GM12878 (cell line): Measurements from ENCODE around the gene MYG1. TPM values are rescaled to one million over a fixed set of nuclear protein-coding genes. Genes with fewer than 3 reads are reported as not detected.

ENCODE experiments used
- ATAC-seq: fragments of 200-7000 bp; cut with Tn5 transposase; 3 replicates; pipeline ENCODE4 v1.9.1; 2020; ENCODE audit warnings: mild to moderate bottlenecking, moderate library complexity
- BruUV-seq: library from RNA; stranded (reverse); fragments of 400-500 nt; replicated peaks from 2 replicates; lab custom pipeline; 2021; lab: Mats Ljungman, UMichigan
- CTCF ChIA-PET: fragments of 300-600 bp; sonication (Branson Sonifier 250); formaldehyde crosslinking; extraction: SDS; loops from one replicate; lab custom pipeline; 2021; ENCODE audit warnings: inconsistent platforms; lab: Yijun Ruan, JAX
- POLR2A ChIA-PET: fragments of 350-600 bp; formaldehyde crosslinking; extraction: SDS; loops from one replicate; lab custom pipeline; 2021; ENCODE audit warnings: inconsistent platforms; lab: Charles Lee
- RAD21 ChIA-PET: fragments of 300-600 bp; sonication (Branson Sonifier 250); formaldehyde crosslinking; loops from one replicate; lab custom pipeline; 2023; ENCODE audit warnings: antibody characterized with exemption; ENCODE audit not compliant: unreplicated experiment; lab: Charles Lee
- SMC1A ChIA-PET: fragments of 300-600 bp; sonication (Branson Sonifier 250); formaldehyde crosslinking; loops from one replicate; lab custom pipeline; 2023; ENCODE audit not compliant: unreplicated experiment, uncharacterized antibody; lab: Charles Lee
- DNase-seq: peaks from one replicate; pipeline ENCODE4 v3.0.0-alpha.2; 2011; ENCODE audit warnings: low read depth, low spot score
- FAIRE-seq: peaks from 3 replicates; lab custom pipeline; 2011; peaks lifted over from hg19 to GRCh38; lab: Jason Lieb, UNC
- H2AFZ ChIP-seq: 2 replicates; pipeline ENCODE4 v1.6.0; 2011; ENCODE audit warnings: low read depth, low read length, control low read depth; ENCODE audit not compliant: control insufficient read depth
- H3K27ac ChIP-seq: 2 replicates; pipeline ENCODE4 v1.5.1; 2011; ENCODE audit warnings: control low read depth; ENCODE audit not compliant: control insufficient read depth, insufficient read depth
- H3K27me3 ChIP-seq, 2 experiments: replicated peaks in 1 of 2; 2 replicates each; pipeline versions ENCODE4 v1.6.0 to v1.6.1; 2011; ENCODE audit warnings: low read length in 1 of 2; ENCODE audit not compliant: control insufficient read depth in 2 of 2, insufficient read depth in 2 of 2
- H3K36me3 ChIP-seq, 2 experiments: 2 replicates each; pipeline ENCODE4 v1.5.1; 2011; ENCODE audit warnings: low read length in 1 of 2; ENCODE audit not compliant: control insufficient read depth in 2 of 2, insufficient read depth in 2 of 2
- H3K4me1 ChIP-seq: 2 replicates; pipeline ENCODE4 v1.6.1; 2011; ENCODE audit warnings: mild to moderate bottlenecking, low read length, moderate library complexity, mixed read lengths; ENCODE audit not compliant: control insufficient read depth, insufficient read depth
- H3K4me2 ChIP-seq: 2 replicates; pipeline ENCODE4 v1.6.0; 2011; ENCODE audit warnings: control low read depth; ENCODE audit not compliant: control insufficient read depth, insufficient read depth
- H3K4me3 ChIP-seq: fragments of 200-600 bp; sonication (generic); 2 replicates; pipeline ENCODE4 v1.5.1; 2016
- H3K79me2 ChIP-seq: 2 replicates; pipeline ENCODE4 v1.6.0; 2011; ENCODE audit warnings: low read length; ENCODE audit not compliant: control insufficient read depth, insufficient read depth
- H3K9ac ChIP-seq: 2 replicates; pipeline ENCODE4 v1.8.0; 2011; ENCODE audit warnings: low read length, control low read depth, mixed read lengths; ENCODE audit not compliant: control insufficient read depth, insufficient read depth
- H3K9me3 ChIP-seq: replicated peaks from 3 replicates; pipeline ENCODE4 v1.5.1; 2011; ENCODE audit warnings: mild to moderate bottlenecking, low read length; ENCODE audit not compliant: control insufficient read depth, insufficient read depth
- H4K20me1 ChIP-seq: 2 replicates; pipeline ENCODE4 v1.6.0; 2011; ENCODE audit not compliant: control insufficient read depth, insufficient read depth
- BMI1 ChIP-seq: fragments of 450-650 bp; IDR thresholded peaks from 2 replicates; pipeline ENCODE4 v1.6.1; 2016; ENCODE audit warnings: mild to moderate bottlenecking, moderate library complexity, borderline replicate concordance
- MTA2 ChIP-seq: fragments of 450-650 bp; IDR thresholded peaks from 2 replicates; pipeline ENCODE4 v1.6.1; 2016; ENCODE audit warnings: low read depth, mild to moderate bottlenecking, moderate library complexity
- MTA3 ChIP-seq: IDR thresholded peaks from 2 replicates; pipeline ENCODE4 v1.6.1; 2012; ENCODE audit warnings: low read length, inconsistent platforms, borderline replicate concordance
- NBN ChIP-seq: fragments of 450-650 bp; IDR thresholded peaks from 2 replicates; pipeline ENCODE4 v1.6.1; 2016
- NFYB ChIP-seq: IDR thresholded peaks from 2 replicates; pipeline ENCODE4 v1.6.1; 2011; ENCODE audit warnings: low read depth, mild to moderate bottlenecking, low read length, improper control_type of control experiment, moderate library complexity; ENCODE audit not compliant: insufficient read depth
- PAX8 ChIP-seq: fragments of 450-650 bp; IDR thresholded peaks from 2 replicates; pipeline ENCODE4 v1.6.1; 2017; ENCODE audit warnings: mild to moderate bottlenecking, moderate library complexity
- RBBP5 ChIP-seq: fragments of 200-600 bp; sonication (generic); conservative IDR thresholded peaks from 2 replicates; pipeline ENCODE4 v1.6.1; 2016
- WGBS: methylation state at CpG from one replicate; pipeline ENCODE4 v1.1.6; 2016; ENCODE audit warnings: low lambda C conversion rate; ENCODE audit not compliant: insufficient replicate concordance, insufficient coverage; ENCODE audit errors: missing lambda C conversion rate; 5-methylcytosine and 5-hydroxymethylcytosine counted together
- in situ Hi-C: fragments of 300-500 bp; cut with MboI; formaldehyde crosslinking; loops from 9 replicates; pipeline ENCODE4 v1.14.3; 2018; ENCODE audit warnings: mixed read lengths
- intact Hi-C: fragments of 100-400 bp; cut with micrococcal nuclease; formaldehyde crosslinking; loops from one replicate; pipeline ENCODE4 v1.14.2; 2022; ENCODE audit not compliant: unreplicated experiment
- polyA plus RNA-seq, 11 experiments: library from polyadenylated mRNA; depleted of rRNA in 4 of 11; unstranded in 6 of 11; stranded (reverse) in 5 of 11; fragments of >200 nt; fragmentation: Nextera tagmentation in 4 of 11; fragmentation: Illumina TruSeq in 1 of 11; extraction: Ambion mirVana in 4 of 11; extraction: Trizol in 1 of 11; gene quantifications; 1 replicate in 1 of 11; 2 replicates in 10 of 11; pipeline versions ENCODE4 v1.2.1 to v1.2.3, GENCODE V29; 2011 to 2016; ENCODE audit warnings: inconsistent platforms in 2 of 11, missing spikeins in 2 of 11, low read depth in 1 of 11
- total RNA-seq, 4 experiments: library from RNA; depleted of rRNA in 3 of 4; stranded (reverse); fragments of >200 nt in 3 of 4; fragmentation: Illumina TruSeq in 1 of 4; extraction: Trizol in 1 of 4; gene quantifications; 2 replicates each; pipeline versions ENCODE4 v1.2.1 to v1.2.3, GENCODE V29; 2013 to 2021
- TF ChIP-seq, protein P1 (sequence below): fragments of 450-650 bp; IDR thresholded peaks from 2 replicates; pipeline ENCODE4 v1.6.1; 2017; ENCODE audit warnings: antibody characterized with exemption, mild to moderate bottlenecking, moderate library complexity
- TF ChIP-seq, protein P2 (sequence below): fragments of 450-650 bp; formaldehyde crosslinking; IDR thresholded peaks from 2 replicates; pipeline ENCODE4 v1.4.0; 2022; ENCODE audit warnings: mild to moderate bottlenecking, moderate library complexity
- TF ChIP-seq, protein P3 (sequence below): fragments of 450-650 bp; IDR thresholded peaks from 2 replicates; pipeline ENCODE4 v1.6.1; 2017; ENCODE audit warnings: mild to moderate bottlenecking, moderate library complexity
- TF ChIP-seq, protein P4 (sequence below): IDR thresholded peaks from 2 replicates; pipeline ENCODE4 v1.6.1; 2011; ENCODE audit warnings: low read depth, low read length, improper control_type of control experiment, borderline replicate concordance

The MYG1 gene
- total and polyA plus RNA-seq, 10 of the 15 experiments (the other 5 are each of a cell fraction or from before 2014, with no cell fraction given), result 20.7 to 81.0 (median 49.4) TPM

DNA sequence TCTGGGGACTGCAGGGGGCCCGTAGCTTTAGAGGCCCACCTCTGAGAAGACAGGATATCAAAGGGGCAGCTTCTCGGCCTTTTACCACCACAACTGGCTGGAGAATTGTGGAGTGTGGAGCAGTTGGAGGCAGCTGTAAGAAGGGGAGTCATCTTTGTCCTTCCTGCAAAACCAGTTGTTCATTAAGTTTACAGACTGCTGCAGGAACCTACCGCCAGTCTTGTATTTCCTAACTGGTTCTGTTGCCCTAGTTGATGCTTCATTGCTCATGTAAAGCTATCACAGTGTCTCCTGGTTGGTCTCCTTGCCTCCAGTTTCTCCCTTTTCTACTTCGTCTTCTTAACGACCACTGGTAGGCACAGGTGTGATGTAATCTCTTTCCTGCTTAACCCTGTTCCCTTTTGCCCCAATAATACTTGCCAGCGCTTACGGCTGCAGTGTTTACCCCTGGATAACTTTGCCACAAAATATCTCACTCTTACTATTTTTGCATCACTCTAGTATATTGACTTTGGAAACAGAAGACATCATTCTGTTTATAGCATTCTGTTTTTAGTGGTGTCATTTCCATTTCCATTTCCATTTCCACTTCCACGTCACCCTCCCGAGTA, 19.5 kb upstream of the MYG1 start:
- ChIA-PET CTCF (interaction anchor here (1.3 to 3.5 kb wide), 5 partner anchors 10 to 120 kb away, joined by 4 to 17 read pairs (median 9); no protein-coding TSS in a partner anchor), POLR2A (interaction anchor here (1.3 kb wide), 1 partner anchor 26 kb away, joined by 3 read pairs; no protein-coding TSS in a partner anchor), RAD21 (no interaction called here), SMC1A (interaction anchor here (1.1 to 2.2 kb wide), 2 partner anchors 12 to 98 kb away, joined by 5 to 6 read pairs; partner anchors contain the start of gene ESPL1)
- intact Hi-C loops (no loop called here), in situ Hi-C loops (no loop called here)
- no peak overlapping the region for H3K4me3 ChIP-seq
- no peaks in the 10 kb centered on the region for H3K4me1 ChIP-seq
- FAIRE-seq (no peak), ATAC-seq (no peak), DNase-seq (no peak)
- no peak overlapping the region for H3K27ac ChIP-seq
- peaks cover 29 to 32% of the 10 kb centered on the region in 2 experiments for H3K36me3 ChIP-seq
- H3K4me2 ChIP-seq, result no peak overlapping the region
- no TSS peak for BruUV-seq
- no peaks in the 10 kb centered on the region for H4K20me1 ChIP-seq
- H3K79me2 ChIP-seq, result no peaks in the 10 kb centered on the region
- H3K27me3 ChIP-seq, result no peaks in the 10 kb centered on the region
- no peaks in the 10 kb centered on the region for H3K9me3 ChIP-seq
- 89% methylated on average over 9 of the region's 9 CpGs for WGBS
- H2AFZ ChIP-seq, result no peak overlapping the region
- no peak overlapping the region for H3K9ac ChIP-seq
- TF ChIP-seq, protein P1, sequence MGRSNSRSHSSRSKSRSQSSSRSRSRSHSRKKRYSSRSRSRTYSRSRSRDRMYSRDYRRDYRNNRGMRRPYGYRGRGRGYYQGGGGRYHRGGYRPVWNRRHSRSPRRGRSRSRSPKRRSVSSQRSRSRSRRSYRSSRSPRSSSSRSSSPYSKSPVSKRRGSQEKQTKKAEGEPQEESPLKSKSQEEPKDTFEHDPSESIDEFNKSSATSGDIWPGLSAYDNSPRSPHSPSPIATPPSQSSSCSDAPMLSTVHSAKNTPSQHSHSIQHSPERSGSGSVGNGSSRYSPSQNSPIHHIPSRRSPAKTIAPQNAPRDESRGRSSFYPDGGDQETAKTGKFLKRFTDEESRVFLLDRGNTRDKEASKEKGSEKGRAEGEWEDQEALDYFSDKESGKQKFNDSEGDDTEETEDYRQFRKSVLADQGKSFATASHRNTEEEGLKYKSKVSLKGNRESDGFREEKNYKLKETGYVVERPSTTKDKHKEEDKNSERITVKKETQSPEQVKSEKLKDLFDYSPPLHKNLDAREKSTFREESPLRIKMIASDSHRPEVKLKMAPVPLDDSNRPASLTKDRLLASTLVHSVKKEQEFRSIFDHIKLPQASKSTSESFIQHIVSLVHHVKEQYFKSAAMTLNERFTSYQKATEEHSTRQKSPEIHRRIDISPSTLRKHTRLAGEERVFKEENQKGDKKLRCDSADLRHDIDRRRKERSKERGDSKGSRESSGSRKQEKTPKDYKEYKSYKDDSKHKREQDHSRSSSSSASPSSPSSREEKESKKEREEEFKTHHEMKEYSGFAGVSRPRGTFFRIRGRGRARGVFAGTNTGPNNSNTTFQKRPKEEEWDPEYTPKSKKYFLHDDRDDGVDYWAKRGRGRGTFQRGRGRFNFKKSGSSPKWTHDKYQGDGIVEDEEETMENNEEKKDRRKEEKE, result no peak
- TF ChIP-seq, protein P2, sequence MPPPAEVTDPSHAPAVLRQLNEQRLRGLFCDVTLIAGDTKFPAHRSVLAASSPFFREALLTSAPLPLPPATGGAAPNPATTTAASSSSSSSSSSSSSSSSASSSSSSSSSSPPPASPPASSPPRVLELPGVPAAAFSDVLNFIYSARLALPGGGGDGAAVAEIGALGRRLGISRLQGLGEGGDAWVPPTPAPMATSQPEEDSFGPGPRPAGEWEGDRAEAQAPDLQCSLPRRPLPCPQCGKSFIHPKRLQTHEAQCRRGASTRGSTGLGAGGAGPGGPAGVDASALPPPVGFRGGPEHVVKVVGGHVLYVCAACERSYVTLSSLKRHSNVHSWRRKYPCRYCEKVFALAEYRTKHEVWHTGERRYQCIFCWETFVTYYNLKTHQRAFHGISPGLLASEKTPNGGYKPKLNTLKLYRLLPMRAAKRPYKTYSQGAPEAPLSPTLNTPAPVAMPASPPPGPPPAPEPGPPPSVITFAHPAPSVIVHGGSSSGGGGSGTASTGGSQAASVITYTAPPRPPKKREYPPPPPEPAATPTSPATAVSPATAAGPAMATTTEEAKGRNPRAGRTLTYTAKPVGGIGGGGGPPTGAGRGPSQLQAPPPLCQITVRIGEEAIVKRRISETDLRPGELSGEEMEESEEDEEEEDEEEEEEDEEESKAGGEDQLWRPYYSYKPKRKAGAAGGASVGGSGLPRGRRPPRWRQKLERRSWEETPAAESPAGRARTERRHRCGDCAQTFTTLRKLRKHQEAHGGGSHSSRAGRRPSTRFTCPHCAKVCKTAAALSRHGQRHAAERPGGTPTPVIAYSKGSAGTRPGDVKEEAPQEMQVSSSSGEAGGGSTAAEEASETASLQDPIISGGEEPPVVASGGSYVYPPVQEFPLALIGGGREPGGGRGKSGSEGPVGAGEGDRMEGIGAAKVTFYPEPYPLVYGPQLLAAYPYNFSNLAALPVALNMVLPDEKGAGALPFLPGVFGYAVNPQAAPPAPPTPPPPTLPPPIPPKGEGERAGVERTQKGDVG (CRISPR knock-in tag), result no peak
- TF ChIP-seq, protein P3, sequence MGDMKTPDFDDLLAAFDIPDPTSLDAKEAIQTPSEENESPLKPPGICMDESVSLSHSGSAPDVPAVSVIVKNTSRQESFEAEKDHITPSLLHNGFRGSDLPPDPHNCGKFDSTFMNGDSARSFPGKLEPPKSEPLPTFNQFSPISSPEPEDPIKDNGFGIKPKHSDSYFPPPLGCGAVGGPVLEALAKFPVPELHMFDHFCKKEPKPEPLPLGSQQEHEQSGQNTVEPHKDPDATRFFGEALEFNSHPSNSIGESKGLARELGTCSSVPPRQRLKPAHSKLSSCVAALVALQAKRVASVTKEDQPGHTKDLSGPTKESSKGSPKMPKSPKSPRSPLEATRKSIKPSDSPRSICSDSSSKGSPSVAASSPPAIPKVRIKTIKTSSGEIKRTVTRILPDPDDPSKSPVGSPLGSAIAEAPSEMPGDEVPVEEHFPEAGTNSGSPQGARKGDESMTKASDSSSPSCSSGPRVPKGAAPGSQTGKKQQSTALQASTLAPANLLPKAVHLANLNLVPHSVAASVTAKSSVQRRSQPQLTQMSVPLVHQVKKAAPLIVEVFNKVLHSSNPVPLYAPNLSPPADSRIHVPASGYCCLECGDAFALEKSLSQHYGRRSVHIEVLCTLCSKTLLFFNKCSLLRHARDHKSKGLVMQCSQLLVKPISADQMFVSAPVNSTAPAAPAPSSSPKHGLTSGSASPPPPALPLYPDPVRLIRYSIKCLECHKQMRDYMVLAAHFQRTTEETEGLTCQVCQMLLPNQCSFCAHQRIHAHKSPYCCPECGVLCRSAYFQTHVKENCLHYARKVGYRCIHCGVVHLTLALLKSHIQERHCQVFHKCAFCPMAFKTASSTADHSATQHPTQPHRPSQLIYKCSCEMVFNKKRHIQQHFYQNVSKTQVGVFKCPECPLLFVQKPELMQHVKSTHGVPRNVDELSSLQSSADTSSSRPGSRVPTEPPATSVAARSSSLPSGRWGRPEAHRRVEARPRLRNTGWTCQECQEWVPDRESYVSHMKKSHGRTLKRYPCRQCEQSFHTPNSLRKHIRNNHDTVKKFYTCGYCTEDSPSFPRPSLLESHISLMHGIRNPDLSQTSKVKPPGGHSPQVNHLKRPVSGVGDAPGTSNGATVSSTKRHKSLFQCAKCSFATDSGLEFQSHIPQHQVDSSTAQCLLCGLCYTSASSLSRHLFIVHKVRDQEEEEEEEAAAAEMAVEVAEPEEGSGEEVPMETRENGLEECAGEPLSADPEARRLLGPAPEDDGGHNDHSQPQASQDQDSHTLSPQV, result no peak
- no peak for TF ChIP-seq BMI1
- TF ChIP-seq RBBP5, result no peak
- no peak for TF ChIP-seq NFYB
- no peak for TF ChIP-seq MTA3
- no peak for TF ChIP-seq MTA2
- TF ChIP-seq PAX8, result no peak
- TF ChIP-seq, protein P4, sequence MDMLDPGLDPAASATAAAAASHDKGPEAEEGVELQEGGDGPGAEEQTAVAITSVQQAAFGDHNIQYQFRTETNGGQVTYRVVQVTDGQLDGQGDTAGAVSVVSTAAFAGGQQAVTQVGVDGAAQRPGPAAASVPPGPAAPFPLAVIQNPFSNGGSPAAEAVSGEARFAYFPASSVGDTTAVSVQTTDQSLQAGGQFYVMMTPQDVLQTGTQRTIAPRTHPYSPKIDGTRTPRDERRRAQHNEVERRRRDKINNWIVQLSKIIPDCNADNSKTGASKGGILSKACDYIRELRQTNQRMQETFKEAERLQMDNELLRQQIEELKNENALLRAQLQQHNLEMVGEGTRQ, result no peak
- no peak for TF ChIP-seq NBN
